Activated T-helper 1 cell treated with anti-CD3 and anti-CD28 coated beads, Interleukin-2, amount 50 U/mL, for 16 hours (primary cell): ENCODE results near the gene PACSIN1.

ENCODE experiments used
- DNase-seq, 2 donors: peaks; one replicate each; pipeline ENCODE4 v3.0.0-alpha.2; 2020; ENCODE audit warnings: low read depth in 1 of 2, low spot score in 1 of 2

Gene PACSIN1

DNA sequence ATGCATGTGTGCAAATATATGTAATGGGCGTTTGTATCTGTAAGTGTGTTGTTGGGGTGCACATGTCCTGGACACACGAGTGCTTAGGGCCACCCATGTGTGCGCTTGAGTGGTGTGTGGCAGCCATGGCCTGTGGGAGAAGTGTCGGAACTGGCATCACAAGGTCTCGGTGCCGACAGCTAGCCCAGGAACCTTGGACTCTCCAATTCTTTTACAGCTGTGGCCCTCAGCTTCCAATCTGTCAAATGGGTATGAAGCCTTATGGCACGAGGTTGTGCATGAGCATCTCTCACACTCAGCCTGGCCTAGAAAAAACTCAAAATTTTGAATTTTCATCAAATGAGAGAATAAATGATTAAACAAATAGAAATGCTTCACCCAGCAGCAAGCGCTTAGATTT is 48.2 kb downstream of the PACSIN1 start:
- DNase-seq, result no peak

DNA sequence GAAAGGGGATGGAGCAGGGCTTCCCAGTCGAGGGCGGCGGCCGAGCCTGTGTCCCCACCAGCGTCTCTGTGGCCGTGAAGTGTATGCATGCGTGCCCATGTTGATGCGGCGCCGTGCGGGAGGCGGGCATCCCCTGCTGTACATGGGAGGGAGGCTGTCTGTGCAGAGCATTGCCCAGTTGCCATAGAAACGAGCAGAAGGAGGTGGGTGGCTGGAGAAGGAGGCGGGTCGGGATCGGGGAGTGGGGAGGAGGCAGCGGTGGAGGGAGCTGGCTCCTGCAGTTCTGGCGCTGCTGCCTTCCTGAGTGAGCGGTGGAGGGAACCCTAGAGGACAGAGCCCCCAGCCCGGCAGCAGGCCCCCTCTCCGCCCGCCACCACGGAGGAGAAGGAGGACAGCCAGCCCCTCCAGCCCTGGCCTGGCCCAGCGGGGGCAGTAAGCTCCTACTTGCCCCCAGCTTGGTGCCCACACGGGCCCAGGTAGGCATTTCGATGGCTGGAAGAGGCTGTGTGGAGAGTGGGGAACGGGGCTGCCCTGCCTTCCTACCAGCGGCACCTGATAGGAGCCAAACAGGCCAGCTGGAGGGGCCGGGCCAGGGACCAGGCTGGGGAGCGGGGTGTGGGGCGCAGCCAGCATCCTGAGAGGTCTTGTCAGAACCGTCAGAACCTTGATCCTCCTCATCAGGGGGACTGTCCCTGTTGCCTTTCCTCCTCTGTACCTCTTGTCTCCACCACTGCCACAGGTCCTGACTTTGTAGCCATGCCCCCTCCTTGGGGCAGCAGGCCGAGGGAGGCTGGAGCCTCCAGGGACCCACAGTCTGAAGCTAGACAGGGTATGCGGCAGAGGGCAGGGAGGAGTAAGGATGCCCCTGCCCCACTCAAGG is 49.0 kb downstream of the PACSIN1 start:
- no peak for DNase-seq

DNA sequence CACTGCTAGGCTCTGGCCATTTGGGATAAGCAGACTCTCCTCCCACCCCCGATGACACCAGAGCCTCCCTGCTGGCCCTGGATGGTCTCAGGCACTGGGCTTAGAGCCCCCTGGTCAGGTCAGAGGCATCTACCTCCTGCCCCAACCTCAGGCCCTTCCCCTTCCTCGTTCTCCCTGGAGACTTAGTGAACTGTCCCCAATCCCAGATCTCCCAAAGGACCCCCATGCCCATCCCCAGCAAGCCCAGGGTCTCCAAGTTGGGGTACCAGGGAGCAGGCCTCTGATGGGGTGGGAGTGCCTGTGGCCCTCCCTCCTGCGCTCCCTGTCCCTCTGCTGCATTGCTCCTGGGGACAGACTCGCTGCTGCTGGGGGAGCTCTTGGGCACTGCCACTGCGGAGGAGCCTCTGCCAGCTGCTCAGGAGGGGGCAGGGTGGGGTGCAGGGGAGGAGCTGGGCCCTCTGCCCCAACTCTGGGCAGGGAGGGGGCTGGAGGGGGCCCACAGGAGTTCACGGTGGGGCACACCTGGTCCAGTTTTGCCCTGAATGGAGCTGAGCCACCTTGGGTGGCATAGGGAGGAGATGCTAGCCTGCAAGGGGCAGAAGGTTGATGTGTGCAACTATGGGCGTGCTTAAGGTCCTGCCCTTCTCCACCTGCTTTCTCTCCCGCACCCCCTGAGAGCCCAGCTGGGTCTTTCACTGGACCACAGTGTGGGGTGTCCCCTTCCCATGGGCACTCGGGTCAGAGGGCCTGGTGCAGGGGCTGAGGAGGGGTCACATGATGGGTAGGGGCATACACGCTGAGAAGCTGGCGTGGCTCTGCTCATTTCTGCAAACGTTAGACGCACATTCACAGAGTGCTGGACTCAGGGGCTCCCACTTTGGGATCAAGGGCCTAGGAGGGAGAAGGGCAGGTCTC is 49.9 kb downstream of the PACSIN1 start:
- DNase-seq, result no peak

- DNase-seq, result no peak
These were observed 50.8 kb downstream of the PACSIN1 start for GRCh38 chr6:34516391-34517324.

- DNase-seq, result no peak
These were observed 51.6 kb downstream of the PACSIN1 start for GRCh38 chr6:34517461-34517881.

GRCh38 chr6:34517966-34518365 is 52.1 kb downstream of the PACSIN1 start:
- DNase-seq, result no peak

GRCh38 chr6:34518669-34519365 is 52.9 kb downstream of the PACSIN1 start:
- DNase-seq, result no peak

- no peak for DNase-seq
These were observed 54.2 kb downstream of the PACSIN1 start for GRCh38 chr6:34519971-34520644.

DNA sequence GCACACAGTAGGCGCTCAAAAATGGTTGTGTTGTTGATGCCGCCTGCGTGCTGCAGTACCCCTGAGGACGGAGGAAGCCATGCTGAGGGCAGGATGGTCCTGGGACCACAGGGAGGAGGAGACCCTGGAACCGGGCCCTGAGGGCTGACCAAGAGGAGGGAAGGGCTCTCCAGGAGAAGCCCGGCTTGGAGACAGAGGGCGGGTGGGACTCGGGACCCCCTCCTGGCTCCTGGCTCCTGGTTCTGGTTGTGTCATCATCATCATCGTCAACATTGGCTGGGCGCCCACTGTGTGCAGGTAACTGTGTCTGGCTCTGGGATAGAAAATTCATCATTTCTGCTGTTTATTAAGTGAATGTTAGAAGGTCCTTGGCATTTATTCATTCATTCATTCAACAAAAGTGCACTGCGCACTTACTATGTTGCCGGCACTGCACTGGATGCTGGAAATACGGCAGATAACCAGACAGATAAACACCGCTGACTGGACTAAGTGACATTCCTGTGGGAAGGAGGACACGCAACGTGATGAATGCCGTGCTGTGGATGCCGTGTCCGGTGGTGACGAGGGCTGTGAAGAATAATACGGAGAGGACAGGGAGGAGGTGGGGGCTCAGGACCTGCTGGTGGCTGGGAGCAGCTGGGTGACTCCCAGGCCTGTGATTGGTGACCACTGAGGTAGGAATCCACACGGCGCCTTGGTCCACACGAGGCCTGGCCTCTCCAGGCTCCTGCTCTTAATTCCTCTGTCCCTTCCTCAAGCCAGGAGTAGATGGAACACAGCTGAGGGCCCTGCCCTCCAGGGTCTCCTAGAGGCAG is 55.0 kb downstream of the PACSIN1 start:
- DNase-seq, result no peak

GRCh38 chr6:34521463-34522285 is 55.8 kb downstream of the PACSIN1 start:
- DNase-seq, result no peak

DNA sequence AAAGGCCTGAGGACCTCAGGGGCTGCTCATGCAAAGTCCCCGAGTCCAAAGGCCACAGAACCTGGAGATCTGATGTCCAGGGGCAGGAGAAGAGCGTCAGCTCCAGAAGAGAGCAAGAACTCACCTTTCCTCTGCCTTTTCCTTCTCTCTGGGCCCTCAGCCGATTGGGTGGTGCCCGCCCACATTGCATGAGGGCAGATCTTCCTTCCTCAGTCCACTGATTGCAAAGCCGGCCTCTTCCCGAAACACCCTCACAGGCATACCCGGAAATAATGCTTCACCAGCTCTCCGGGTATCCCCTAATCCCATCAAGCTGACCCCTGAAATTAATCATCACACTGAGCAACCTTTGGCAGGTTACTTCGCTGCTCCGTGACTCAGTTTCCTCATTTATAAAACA is 56.9 kb downstream of the PACSIN1 start:
- no peak for DNase-seq

DNA sequence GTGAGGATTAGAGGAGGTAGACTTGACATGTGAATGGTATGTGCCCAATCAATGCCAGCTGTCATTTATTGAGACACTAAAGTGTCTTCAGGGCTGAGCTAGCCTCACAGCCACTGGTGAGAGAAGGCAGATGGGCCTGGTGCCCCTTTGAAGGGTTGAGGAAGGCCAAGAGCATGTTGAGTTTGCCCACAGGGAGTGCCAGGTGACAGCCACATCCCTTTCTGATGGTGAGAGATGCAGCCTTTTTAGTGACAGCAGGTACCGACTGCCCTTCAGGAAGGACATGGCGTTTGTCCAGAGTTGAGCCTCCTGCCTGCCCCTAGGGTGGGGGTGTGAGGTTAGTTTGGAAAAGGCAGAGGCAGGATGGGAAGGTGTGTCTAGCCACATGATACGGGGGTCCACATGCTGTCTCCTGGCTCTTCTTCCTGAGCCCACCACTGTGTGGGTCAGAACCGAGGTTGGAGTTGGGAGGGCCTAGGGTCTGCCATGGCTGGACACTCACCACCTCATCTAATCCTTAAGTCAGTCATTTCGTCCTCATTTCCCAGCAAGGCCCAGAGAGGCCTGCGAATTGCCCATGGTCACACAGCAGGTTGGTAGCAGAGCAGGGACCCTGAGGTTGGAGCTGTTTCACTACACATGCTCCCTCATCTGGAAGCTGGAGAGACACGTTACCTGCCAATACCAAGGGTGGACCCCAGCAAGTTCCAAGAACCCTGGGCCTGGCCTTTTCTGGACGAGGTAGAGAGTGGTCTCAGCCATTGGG is 57.7 kb downstream of the PACSIN1 start:
- no peak for DNase-seq

DNA sequence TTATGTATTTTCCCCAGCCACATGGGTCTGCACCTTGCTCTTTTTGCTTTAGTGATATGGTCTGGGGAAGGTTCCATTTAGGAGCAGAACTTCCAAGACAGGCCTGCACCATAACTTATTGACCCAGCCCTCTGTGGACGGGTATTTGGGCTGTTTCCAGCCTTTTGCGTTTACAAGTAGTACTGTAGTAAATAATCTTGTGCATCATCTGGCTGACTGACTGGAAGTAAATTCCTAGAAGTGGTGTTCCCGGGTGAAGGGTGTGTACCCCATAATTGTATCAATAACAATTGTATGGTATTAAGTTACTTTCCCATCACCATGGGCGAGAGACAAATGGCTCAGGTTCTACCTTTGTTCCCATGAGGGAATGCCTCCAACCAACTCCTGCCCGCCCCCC is 58.6 kb downstream of the PACSIN1 start:
- DNase-seq, result no peak

DNA sequence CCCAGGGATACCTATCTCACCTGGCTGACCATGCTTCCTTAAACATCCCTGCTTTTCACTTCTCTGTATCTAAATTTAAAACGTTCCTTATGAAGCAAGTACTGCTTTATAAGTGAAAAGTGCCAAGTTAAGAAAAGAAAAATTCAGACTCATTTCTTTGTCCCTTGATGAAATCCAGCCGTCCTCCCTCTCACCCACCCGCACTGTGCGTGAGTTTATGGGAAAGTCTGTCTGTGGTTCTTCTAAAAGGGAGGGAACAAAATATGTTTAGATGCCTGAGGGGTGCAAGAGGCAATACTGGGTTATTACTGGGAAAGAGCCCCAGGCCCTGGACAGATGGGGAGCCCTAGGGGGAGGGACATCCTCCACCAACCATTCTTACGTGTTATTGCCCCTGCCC is 59.1 kb downstream of the PACSIN1 start:
- no peak for DNase-seq

GRCh38 chr6:34525431-34526175 is 59.7 kb downstream of the PACSIN1 start:
- no peak for DNase-seq

DNA sequence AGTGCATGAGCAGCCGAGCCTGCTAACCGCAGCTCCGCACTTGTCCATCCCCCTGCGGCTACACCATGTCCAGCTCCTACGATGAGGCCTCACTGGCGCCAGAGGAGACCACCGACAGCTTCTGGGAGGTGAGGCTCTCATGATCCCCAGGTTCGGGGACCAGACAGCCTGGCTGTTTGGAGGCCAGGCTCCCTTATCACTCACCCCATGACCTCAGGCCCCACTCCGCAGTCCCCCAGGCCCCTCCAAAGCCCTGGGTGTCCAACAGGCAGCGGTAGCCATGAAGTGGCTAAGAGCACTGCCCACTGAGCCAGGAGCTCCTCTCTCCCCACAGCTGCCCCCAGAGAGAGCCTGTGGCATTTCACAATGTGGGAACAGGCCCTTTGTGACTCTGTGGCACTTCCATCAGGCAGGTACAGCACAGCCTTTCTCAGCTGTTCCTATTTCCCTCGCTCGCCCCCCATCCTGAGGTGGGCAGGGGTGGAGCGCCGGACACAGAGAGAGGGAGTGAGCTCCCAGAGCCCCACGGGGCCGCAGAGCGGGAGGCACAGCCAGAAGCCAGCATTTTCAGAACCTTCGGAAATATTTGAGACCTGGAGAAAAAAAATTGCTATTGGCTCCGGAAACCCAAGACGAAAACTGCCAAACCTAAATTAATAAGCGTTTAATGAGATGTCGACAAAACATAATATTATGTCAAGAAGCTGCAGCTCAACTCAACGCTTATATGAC is 60.5 kb downstream of the PACSIN1 start:
- no peak for DNase-seq
